CD4-positive, alpha-beta T cell (primary cell): ENCODE data around the gene PRRC2B. TPM values are rescaled to one million over a fixed set of nuclear protein-coding genes. Genes with fewer than 3 reads are reported as not detected.

Experiments
- ATAC-seq: fragments of 200-7000 bp; cut with Tn5 transposase; one replicate; pipeline ENCODE4 v1.10.0; 2022; ENCODE audit warnings: mild to moderate bottlenecking; ENCODE audit not compliant: poor library complexity
- CTCF ChIA-PET: fragments of 350-600 bp; sonication (Branson Sonifier 250); formaldehyde crosslinking; loops from one replicate; lab custom pipeline; 2021; ENCODE audit warnings: antibody characterized with exemption, inconsistent platforms; lab: Charles Lee
- POLR2A ChIA-PET: fragments of 350-600 bp; sonication (Branson Sonifier 250); formaldehyde crosslinking; loops from one replicate; lab custom pipeline; 2021; ENCODE audit warnings: antibody characterized with exemption, inconsistent platforms; lab: Charles Lee
- DNase-seq, 14 experiments: peaks; one replicate each; pipeline ENCODE4 v3.0.0-alpha.2; 2013 to 2020; ENCODE audit warnings: mixed read lengths in 2 of 14
- H3K27ac ChIP-seq, 2 donors: one replicate each; pipeline versions ENCODE4 v1.5.1 to v1.7.0; 2013; ENCODE audit warnings: low read length in 2 of 2, low read depth in 1 of 2, mild to moderate bottlenecking in 1 of 2
- H3K27me3 ChIP-seq, 2 experiments: 1 replicate in 1 of 2; 2 replicates in 1 of 2; pipeline versions ENCODE4 v1.6.1 to v1.7.0; 2013; ENCODE audit warnings: low read length in 2 of 2, control low read depth in 1 of 2, mild to moderate bottlenecking in 1 of 2, moderate library complexity in 1 of 2; ENCODE audit not compliant: insufficient read depth in 2 of 2, control insufficient read depth in 1 of 2
- H3K36me3 ChIP-seq: one replicate; pipeline ENCODE4 v1.6.1; 2013; ENCODE audit warnings: low read length, control low read depth; ENCODE audit not compliant: insufficient read depth
- H3K4me1 ChIP-seq: one replicate; pipeline ENCODE4 v1.6.1; 2013; ENCODE audit warnings: low read length, control low read depth; ENCODE audit not compliant: insufficient read depth
- H3K4me3 ChIP-seq: one replicate; pipeline ENCODE4 v1.5.1; 2013; ENCODE audit warnings: mild to moderate bottlenecking, low read length, moderate library complexity
- H3K9me3 ChIP-seq, 2 experiments: 1 replicate in 1 of 2; 2 replicates in 1 of 2; pipeline versions ENCODE4 v1.6.1 to v1.7.0; 2013; ENCODE audit warnings: low read length in 2 of 2, mild to moderate bottlenecking in 2 of 2, control low read depth in 1 of 2, moderate library complexity in 1 of 2; ENCODE audit not compliant: control insufficient read depth in 1 of 2, insufficient read depth in 1 of 2
- H3K27ac Mint-ChIP-seq: one replicate; pipeline ENCODE4 v1.8.0; 2020; ENCODE audit warnings: mixed read lengths
- H3K27me3 Mint-ChIP-seq: one replicate; pipeline ENCODE4 v1.8.0; 2021; ENCODE audit warnings: mixed read lengths
- H3K36me3 Mint-ChIP-seq: one replicate; pipeline ENCODE4 v1.8.0; 2021; ENCODE audit warnings: low read depth, mixed read lengths
- H3K4me1 Mint-ChIP-seq: one replicate; pipeline ENCODE4 v1.8.0; 2021; ENCODE audit warnings: low read depth, mixed read lengths
- H3K4me3 Mint-ChIP-seq: one replicate; pipeline ENCODE4 v1.8.0; 2020; ENCODE audit warnings: mild to moderate bottlenecking, mixed read lengths
- H3K9me3 Mint-ChIP-seq: one replicate; pipeline ENCODE4 v1.8.0; 2020; ENCODE audit warnings: mixed read lengths
- intact Hi-C, 2 experiments: fragments of 100-400 bp; cut with DNase I in 1 of 2; cut with micrococcal nuclease in 1 of 2; formaldehyde crosslinking; loops; one replicate each; pipeline versions ENCODE4 v1.15.1 to v1.9.0; 2023 to 2025; cut with DNase I, micrococcal nuclease
- total RNA-seq, 174 experiments: library from RNA in 2 of 174; stranded (reverse) in 2 of 174; gene quantifications; one replicate each; pipeline ENCODE4 v1.2.3 and lab custom pipeline; 2021 to 2026
- TF ChIP-seq, protein P1 (sequence below): fragments of 200-600 bp; IDR thresholded peaks from one replicate; pipeline ENCODE4 v1.8.0; 2022; ENCODE audit warnings: antibody characterized with exemption, mild to moderate bottlenecking

PRRC2B gene
- total RNA-seq, 2 experiments from 2014 or later: 256 to 268 TPM

DNA sequence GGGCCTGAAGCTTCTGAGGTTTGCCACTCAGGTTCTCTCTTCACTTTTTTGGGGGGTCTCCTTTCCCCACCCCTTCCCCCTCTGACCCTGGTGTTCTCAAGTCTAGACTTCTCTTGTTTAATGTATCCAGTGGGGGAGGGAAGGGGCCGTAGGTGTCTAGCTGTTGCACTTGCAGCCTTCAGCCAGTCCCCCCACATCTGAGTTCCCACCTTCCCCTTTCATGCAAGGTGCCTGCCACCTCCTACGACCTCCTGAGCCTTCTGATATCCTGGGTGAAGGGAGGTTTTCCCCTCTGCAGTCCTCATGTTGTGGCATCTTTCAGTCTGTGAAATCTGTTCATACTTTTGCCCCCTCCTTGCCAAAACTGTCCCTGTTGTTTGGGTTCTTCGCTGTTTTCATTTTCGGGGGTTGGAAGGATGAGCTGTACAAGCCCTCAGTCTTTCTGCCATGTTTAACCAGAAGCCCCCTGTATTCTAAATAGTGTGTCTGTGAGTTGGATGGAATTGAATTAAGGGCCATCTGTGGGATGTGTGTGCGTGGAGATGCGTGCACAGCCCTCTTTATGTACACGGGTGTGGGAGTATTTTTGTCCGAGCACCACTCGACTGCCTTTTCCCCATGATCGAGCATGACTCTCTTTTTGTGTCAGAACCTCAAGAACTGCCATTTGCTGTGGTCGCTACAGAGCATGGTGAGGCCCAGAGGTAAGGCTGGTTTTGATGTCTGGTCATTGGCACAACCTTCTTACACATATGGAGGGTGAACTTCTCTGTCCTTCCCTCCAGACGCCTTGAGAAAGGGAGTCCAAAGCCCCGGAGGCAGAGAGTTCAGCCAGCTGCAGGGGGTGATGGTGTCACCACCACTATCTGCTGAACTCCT is 23.6 kb downstream of the PRRC2B start:
- Mint-ChIP-seq H3K9me3 (no peaks in the 10 kb centered on the region), H3K27ac (peak overlapping the region; percentile 70), H3K36me3 (peaks cover 67% of the 10 kb centered on the region), H3K4me1 (peaks cover 95% of the 10 kb centered on the region), H3K4me3 (peak overlapping the region; percentile 80), H3K27me3 (no peaks in the 10 kb centered on the region)
- H3K36me3 ChIP-seq: peaks cover 13% of the 10 kb centered on the region
- H3K4me3 ChIP-seq: no peak overlapping the region
- ChIA-PET CTCF (interaction anchor here (0.6 to 1.8 kb wide), 5 partner anchors 10 to 81 kb away, joined by 3 to 7 read pairs (median 5); no protein-coding TSS in a partner anchor), POLR2A (interaction anchor here (0.6 to 2.5 kb wide), 5 partner anchors 11 to 126 kb away, joined by 3 to 18 read pairs (median 8); no protein-coding TSS in a partner anchor)
- DNase-seq (no peak), ATAC-seq (peak; percentile 27)
- peak overlapping the region in 1 of 2 donors; percentile 11 for H3K27ac ChIP-seq
- TF ChIP-seq, protein P1, sequence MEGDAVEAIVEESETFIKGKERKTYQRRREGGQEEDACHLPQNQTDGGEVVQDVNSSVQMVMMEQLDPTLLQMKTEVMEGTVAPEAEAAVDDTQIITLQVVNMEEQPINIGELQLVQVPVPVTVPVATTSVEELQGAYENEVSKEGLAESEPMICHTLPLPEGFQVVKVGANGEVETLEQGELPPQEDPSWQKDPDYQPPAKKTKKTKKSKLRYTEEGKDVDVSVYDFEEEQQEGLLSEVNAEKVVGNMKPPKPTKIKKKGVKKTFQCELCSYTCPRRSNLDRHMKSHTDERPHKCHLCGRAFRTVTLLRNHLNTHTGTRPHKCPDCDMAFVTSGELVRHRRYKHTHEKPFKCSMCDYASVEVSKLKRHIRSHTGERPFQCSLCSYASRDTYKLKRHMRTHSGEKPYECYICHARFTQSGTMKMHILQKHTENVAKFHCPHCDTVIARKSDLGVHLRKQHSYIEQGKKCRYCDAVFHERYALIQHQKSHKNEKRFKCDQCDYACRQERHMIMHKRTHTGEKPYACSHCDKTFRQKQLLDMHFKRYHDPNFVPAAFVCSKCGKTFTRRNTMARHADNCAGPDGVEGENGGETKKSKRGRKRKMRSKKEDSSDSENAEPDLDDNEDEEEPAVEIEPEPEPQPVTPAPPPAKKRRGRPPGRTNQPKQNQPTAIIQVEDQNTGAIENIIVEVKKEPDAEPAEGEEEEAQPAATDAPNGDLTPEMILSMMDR: no peak
- H3K27me3 ChIP-seq: no peaks in the 10 kb centered on the region
- intact Hi-C loops: no loop called here
- H3K4me1 ChIP-seq: peaks cover 83% of the 10 kb centered on the region
- H3K9me3 ChIP-seq: no peaks in the 10 kb centered on the region

DNA sequence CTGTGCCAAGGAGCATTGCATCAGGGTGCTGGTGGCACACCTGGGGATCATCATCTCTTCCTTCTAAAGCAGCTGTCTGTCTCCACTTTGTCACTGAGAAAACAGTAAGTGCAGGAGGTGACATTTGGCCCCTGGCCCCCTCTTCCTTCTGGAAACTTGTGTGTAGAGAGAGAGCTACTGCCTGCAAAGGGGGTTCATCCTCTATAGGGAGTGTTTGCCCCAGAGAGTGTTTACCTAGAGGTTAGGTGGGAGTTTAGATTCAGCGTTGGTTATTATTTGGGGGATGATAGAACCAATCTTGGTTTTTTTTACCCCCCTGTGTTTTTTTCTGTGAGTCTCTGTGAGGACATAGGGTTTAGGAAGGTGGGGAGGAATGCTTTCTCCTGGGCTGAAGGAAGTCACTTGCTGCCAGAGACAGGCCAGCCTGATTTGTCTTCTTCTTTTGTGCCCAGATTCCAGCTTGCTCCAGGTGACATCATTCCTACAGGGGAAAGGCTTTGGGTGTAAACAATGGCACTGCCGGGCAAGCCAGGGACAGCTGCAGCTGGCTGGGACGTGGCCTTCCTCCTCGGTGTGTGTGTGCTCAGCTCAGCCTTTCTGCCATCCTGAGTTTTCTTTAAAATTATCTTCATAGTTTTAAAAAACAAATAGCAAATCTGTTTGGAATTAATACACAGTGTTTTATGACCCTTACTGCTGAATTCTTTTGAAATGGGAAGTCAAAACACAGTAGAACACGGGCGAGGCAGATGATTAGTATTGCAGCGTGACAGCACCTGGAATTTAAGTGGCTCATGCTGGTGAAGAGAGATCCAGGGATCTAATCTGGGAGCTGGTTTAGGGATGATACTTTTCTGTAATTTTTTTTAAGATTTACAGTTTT is 24.5 kb downstream of the PRRC2B start:
- ATAC-seq (no peak), DNase-seq (no peak)
- peak overlapping the region; percentile 70 for H3K27ac Mint-ChIP-seq
- no peaks in the 10 kb centered on the region for H3K27me3 Mint-ChIP-seq
- H3K9me3 ChIP-seq: no peaks in the 10 kb centered on the region
- H3K4me1 Mint-ChIP-seq: peaks cover 95% of the 10 kb centered on the region
- H3K4me1 ChIP-seq: peaks cover 84% of the 10 kb centered on the region
- no peaks in the 10 kb centered on the region for H3K27me3 ChIP-seq
- ChIA-PET POLR2A (interaction anchor here (1.8 to 2.5 kb wide), 4 partner anchors 12 to 45 kb away, joined by 6 to 18 read pairs (median 9); no protein-coding TSS in a partner anchor), CTCF (interaction anchor here (0.8 to 1.8 kb wide), 4 partner anchors 10 to 82 kb away, joined by 3 to 7 read pairs (median 4); no protein-coding TSS in a partner anchor)
- intact Hi-C loops: no loop called here
- no peak overlapping the region for H3K27ac ChIP-seq
- peaks cover 67% of the 10 kb centered on the region for H3K36me3 Mint-ChIP-seq
- TF ChIP-seq, protein P1: no peak
- peak overlapping the region; percentile 80 for H3K4me3 Mint-ChIP-seq
- H3K9me3 Mint-ChIP-seq: no peaks in the 10 kb centered on the region
- H3K36me3 ChIP-seq: peaks cover 13% of the 10 kb centered on the region
- no peak overlapping the region for H3K4me3 ChIP-seq

GRCh38 chr9:131419026-131419614 is 25.2 kb downstream of the PRRC2B start:
- POLR2A ChIA-PET: interaction anchor here (1.8 to 2.5 kb wide), 3 partner anchors 13 to 46 kb away, joined by 6 to 18 read pairs (median 8); no protein-coding TSS in a partner anchor
- intact Hi-C loops: no loop called here
- ATAC-seq: no peak

More at GRCh38 chr9:131419026-131419614, 25.2 kb downstream of the PRRC2B start:
- no peaks in the 10 kb centered on the region for H3K27me3 ChIP-seq
- peaks cover 11% of the 10 kb centered on the region for H3K36me3 ChIP-seq
- peaks cover 86% of the 10 kb centered on the region for H3K4me1 ChIP-seq
- no peak overlapping the region for H3K4me3 ChIP-seq
- Mint-ChIP-seq H3K4me1 (peaks cover 93% of the 10 kb centered on the region), H3K36me3 (peaks cover 61% of the 10 kb centered on the region), H3K27ac (peak overlapping the region; percentile 70), H3K9me3 (no peaks in the 10 kb centered on the region), H3K27me3 (no peaks in the 10 kb centered on the region), H3K4me3 (peak overlapping the region; percentile 23)
- H3K27ac ChIP-seq: no peak overlapping the region
- DNase-seq: no peak
- CTCF ChIA-PET: no interaction called here
- H3K9me3 ChIP-seq: no peaks in the 10 kb centered on the region
- TF ChIP-seq, protein P1: no peak
